Trophoblast cell (in vitro differentiated cells and primary cell): ENCODE measurements around the gene KRTAP4-8.
"Not testable (repeated sequence)": the region's sequence is repeated elsewhere in the genome, so short reads cannot be mapped to it uniquely, and the experiment has no call there.

Source experiments
- DNase-seq, 2 donors: peaks; one replicate each; pipeline ENCODE4 v3.0.0-alpha.2; 2016
- H2AFZ ChIP-seq: 2 replicates; pipeline ENCODE4 v1.6.1; 2013; ENCODE audit warnings: low read length, moderate library complexity, mild to moderate bottlenecking; ENCODE audit not compliant: insufficient read depth, poor library complexity
- H2AK5ac ChIP-seq: 2 replicates; pipeline ENCODE4 v1.6.1; 2013; ENCODE audit warnings: mild to moderate bottlenecking, low read length
- H2BK120ac ChIP-seq: 2 replicates; pipeline ENCODE4 v1.6.1; 2013; ENCODE audit warnings: low read length, mild to moderate bottlenecking, moderate library complexity; ENCODE audit not compliant: insufficient read depth, poor library complexity
- H2BK12ac ChIP-seq: 2 replicates; pipeline ENCODE4 v1.6.1; 2013; ENCODE audit warnings: mild to moderate bottlenecking, low read length, moderate library complexity
- H2BK5ac ChIP-seq: 2 replicates; pipeline ENCODE4 v1.6.1; 2013; ENCODE audit warnings: low read length, low read depth, moderate library complexity, mild to moderate bottlenecking; ENCODE audit not compliant: poor library complexity
- H3K14ac ChIP-seq: 2 replicates; pipeline ENCODE4 v1.6.1; 2013; ENCODE audit warnings: mild to moderate bottlenecking, low read length
- H3K18ac ChIP-seq: 2 replicates; pipeline ENCODE4 v1.6.1; 2013; ENCODE audit warnings: mild to moderate bottlenecking, low read length
- H3K23ac ChIP-seq: 2 replicates; pipeline ENCODE4 v1.6.1; 2013; ENCODE audit warnings: low read length
- H3K27ac ChIP-seq: 2 replicates; pipeline ENCODE4 v1.5.1; 2013; ENCODE audit warnings: low read depth, mild to moderate bottlenecking, inconsistent platforms, low read length, moderate library complexity
- H3K27me3 ChIP-seq: 2 replicates; pipeline ENCODE4 v1.6.1; 2013; ENCODE audit warnings: inconsistent platforms, mild to moderate bottlenecking, low read length, moderate library complexity; ENCODE audit not compliant: insufficient read depth
- H3K36me3 ChIP-seq, 2 experiments: 1 replicate in 1 of 2; 2 replicates in 1 of 2; pipeline ENCODE4 v1.6.1; 2013; ENCODE audit warnings: low read length in 2 of 2, mild to moderate bottlenecking in 2 of 2, moderate library complexity in 1 of 2; ENCODE audit not compliant: insufficient read depth in 2 of 2, control insufficient read depth in 1 of 2
- H3K4ac ChIP-seq: 2 replicates; pipeline ENCODE4 v1.6.1; 2013; ENCODE audit warnings: low read depth, mild to moderate bottlenecking, low read length, moderate library complexity
- H3K4me1 ChIP-seq, 2 experiments: 1 replicate in 1 of 2; 2 replicates in 1 of 2; pipeline ENCODE4 v1.6.1; 2013; ENCODE audit warnings: low read length in 2 of 2, mild to moderate bottlenecking in 2 of 2, moderate library complexity in 1 of 2; ENCODE audit not compliant: insufficient read depth in 2 of 2, control insufficient read depth in 1 of 2
- H3K4me2 ChIP-seq: 2 replicates; pipeline ENCODE4 v1.6.1; 2013; ENCODE audit warnings: inconsistent platforms, mild to moderate bottlenecking, low read length, moderate library complexity
- H3K4me3 ChIP-seq: 2 replicates; pipeline ENCODE4 v1.5.1; 2013; ENCODE audit warnings: mild to moderate bottlenecking, low read depth, low read length, inconsistent platforms
- H3K79me1 ChIP-seq: one replicate; pipeline ENCODE4 v1.6.1; 2013; ENCODE audit warnings: low read length
- H3K79me2 ChIP-seq: 2 replicates; pipeline ENCODE4 v1.6.1; 2013; ENCODE audit warnings: low read length, mild to moderate bottlenecking; ENCODE audit not compliant: control insufficient read depth, insufficient read depth, poor library complexity
- H3K9ac ChIP-seq: 2 replicates; pipeline ENCODE4 v1.6.1; 2013; ENCODE audit warnings: mild to moderate bottlenecking, low read length
- H3K9me3 ChIP-seq: 2 replicates; pipeline ENCODE4 v1.6.1; 2013; ENCODE audit warnings: low read depth, mild to moderate bottlenecking, control low read depth, inconsistent platforms, low read length; ENCODE audit not compliant: insufficient read depth
- H4K12ac ChIP-seq: 2 replicates; pipeline ENCODE4 v1.6.1; 2013; ENCODE audit warnings: low read depth, mild to moderate bottlenecking, low read length, moderate library complexity
- H4K8ac ChIP-seq: 2 replicates; pipeline ENCODE4 v1.6.1; 2013; ENCODE audit warnings: low read depth, mild to moderate bottlenecking, low read length, moderate library complexity
- H4K91ac ChIP-seq: one replicate; pipeline ENCODE4 v1.6.1; 2013; ENCODE audit warnings: low read depth, mild to moderate bottlenecking, low read length, moderate library complexity
- WGBS: extraction: QIAGEN DNeasy Blood & Tissue Kit; methylation state at CpG from one replicate; pipeline ENCODE4 v1.1.7; 2013; ENCODE audit warnings: missing lambda C conversion rate; ENCODE audit not compliant: insufficient read length, insufficient coverage; ENCODE audit errors: extremely low coverage; 5-methylcytosine and 5-hydroxymethylcytosine counted together

Gene KRTAP4-8

GRCh38 chr17:41107941-41108450 lies 10.1 kb upstream of the KRTAP4-8 start:
- H4K8ac ChIP-seq = no peak overlapping the region
- no peak overlapping the region for H3K23ac ChIP-seq
- H3K4ac ChIP-seq = no peak overlapping the region
- H3K4me1 ChIP-seq = no peaks in the 10 kb centered on the region
- H2BK12ac ChIP-seq = no peak overlapping the region
- no peak for DNase-seq
- H3K27ac ChIP-seq = no peak overlapping the region
- no peak overlapping the region for H3K14ac ChIP-seq
- no peak overlapping the region for H4K91ac ChIP-seq
- no peaks in the 10 kb centered on the region for H3K9me3 ChIP-seq
- no peak overlapping the region for H2BK120ac ChIP-seq
- no peaks in the 10 kb centered on the region for H3K79me2 ChIP-seq
- no peak overlapping the region for H2AFZ ChIP-seq
- H4K12ac ChIP-seq = no peak overlapping the region
- H3K27me3 ChIP-seq = no peaks in the 10 kb centered on the region
- no peak overlapping the region for H3K4me2 ChIP-seq
- H3K79me1 ChIP-seq = no peaks in the 10 kb centered on the region
- no peak overlapping the region for H3K18ac ChIP-seq
- H2BK5ac ChIP-seq = no peak overlapping the region
- no peak overlapping the region for H2AK5ac ChIP-seq
- no peaks in the 10 kb centered on the region for H3K36me3 ChIP-seq
- H3K9ac ChIP-seq = no peak overlapping the region
- WGBS = no CpG with 5 or more reads among the region's 1 CpG
- H3K4me3 ChIP-seq = no peak overlapping the region

- H3K4me2 ChIP-seq, H3K14ac ChIP-seq, H2AK5ac ChIP-seq, H3K18ac ChIP-seq, H3K27me3 ChIP-seq, H2BK12ac ChIP-seq, H2BK5ac ChIP-seq, H4K8ac ChIP-seq, H4K12ac ChIP-seq, H3K79me1 ChIP-seq, H3K27ac ChIP-seq, H4K91ac ChIP-seq, H3K79me2 ChIP-seq, H3K4me3 ChIP-seq, H3K4me1 ChIP-seq, H3K23ac ChIP-seq, H3K36me3 ChIP-seq, DNase-seq, H2BK120ac ChIP-seq, H3K9ac ChIP-seq, H3K4ac ChIP-seq, H3K9me3 ChIP-seq, H2AFZ ChIP-seq: not testable (repeated sequence)
- no CpG with 5 or more reads among the region's 10 CpGs for WGBS
Observed at GRCh38 chr17:41105347-41105746, 7.4 kb upstream of the KRTAP4-8 start, which contains the start of gene KRTAP4-9. TSS of gene KRTAP4-9 (plus strand) at chr17:41105389. CDS start at chr17:41105389, 0 bp downstream.

- H3K18ac ChIP-seq, H3K4me2 ChIP-seq, H3K4ac ChIP-seq, H2BK5ac ChIP-seq, H2BK120ac ChIP-seq, H3K9me3 ChIP-seq, H2BK12ac ChIP-seq, H2AK5ac ChIP-seq, H3K23ac ChIP-seq, H2AFZ ChIP-seq, H3K4me3 ChIP-seq, H3K14ac ChIP-seq, H3K79me2 ChIP-seq, H4K8ac ChIP-seq, H3K79me1 ChIP-seq, H3K27me3 ChIP-seq, H4K91ac ChIP-seq, H3K9ac ChIP-seq, H3K36me3 ChIP-seq, H3K27ac ChIP-seq, H4K12ac ChIP-seq, H3K4me1 ChIP-seq: not testable (repeated sequence)
- WGBS = no CpG with 5 or more reads among the region's 2 CpGs
- peak in 1 of 2 donors; percentile 34 for DNase-seq
Observed at GRCh38 chr17:41104386-41105038, 6.6 kb upstream of the KRTAP4-8 start.

- no peak overlapping the region for H3K4me2 ChIP-seq
- DNase-seq = no peak
- no peak overlapping the region for H3K18ac ChIP-seq
- no peaks in the 10 kb centered on the region for H3K27me3 ChIP-seq
- WGBS = no CpG with 5 or more reads among the region's 1 CpG
- H3K9ac ChIP-seq = no peak overlapping the region
- no peaks in the 10 kb centered on the region for H3K79me2 ChIP-seq
- H2AFZ ChIP-seq = no peak overlapping the region
- no peak overlapping the region for H3K27ac ChIP-seq
- no peak overlapping the region for H2BK120ac ChIP-seq
- no peaks in the 10 kb centered on the region for H3K4me1 ChIP-seq
- no peak overlapping the region for H2BK5ac ChIP-seq
- no peak overlapping the region for H3K23ac ChIP-seq
- no peak overlapping the region for H3K14ac ChIP-seq
- no peak overlapping the region for H2AK5ac ChIP-seq
- H4K91ac ChIP-seq = no peak overlapping the region
- H2BK12ac ChIP-seq = no peak overlapping the region
- H3K4ac ChIP-seq = no peak overlapping the region
- H4K12ac ChIP-seq = no peak overlapping the region
- H3K4me3 ChIP-seq = no peak overlapping the region
- no peaks in the 10 kb centered on the region for H3K36me3 ChIP-seq
- H3K79me1 ChIP-seq = no peaks in the 10 kb centered on the region
- H4K8ac ChIP-seq = no peak overlapping the region
- peaks cover 4% of the 10 kb centered on the region for H3K9me3 ChIP-seq
Observed at GRCh38 chr17:41103896-41104295, 6.0 kb upstream of the KRTAP4-8 start.
